AG10803 (cell line): Measurements from ENCODE around the gene ZDBF2.
A peak's percentile ranks its signal among the peaks of the same experiment; 100 is the strongest.
"Not testable (repeated sequence)": the region's sequence is repeated elsewhere in the genome, so short reads cannot be mapped to it uniquely, and the experiment has no call there.

Source experiments
- DNase-seq: peaks from one replicate; pipeline ENCODE4 v3.0.0; 2010; ENCODE audit warnings: low read depth
- H3K4me3 ChIP-seq: 2 replicates; pipeline ENCODE4 v1.5.1; 2011; ENCODE audit warnings: mild to moderate bottlenecking, low read length, control low read depth
- CTCF ChIP-seq: conservative IDR thresholded peaks from 2 replicates; pipeline ENCODE4 v1.5.1; 2011; ENCODE audit warnings: mild to moderate bottlenecking, low read length, control low read depth, inconsistent platforms

The ZDBF2 gene

GRCh38 chr2:206289391-206289790 is 14.9 kb downstream of the ZDBF2 start:
- no peak for DNase-seq

GRCh38 chr2:206296128-206296527 is 21.7 kb downstream of the ZDBF2 start:
- TF ChIP-seq CTCF = no peak
- peak; percentile 3 for DNase-seq
- H3K4me3 ChIP-seq = no peak overlapping the region

More at GRCh38 chr2:206289391-206289790, 14.9 kb downstream of the ZDBF2 start:
- no peak overlapping the region for H3K4me3 ChIP-seq
- no peak for TF ChIP-seq CTCF

- not testable (repeated sequence) for DNase-seq, H3K4me3 ChIP-seq
These were observed 25.1 kb downstream of the ZDBF2 start for GRCh38 chr2:206299608-206300007.

- H3K4me3 ChIP-seq = no peak overlapping the region
- no peak for TF ChIP-seq CTCF
- no peak for DNase-seq
These were observed 31.2 kb downstream of the ZDBF2 start for GRCh38 chr2:206305523-206306245.

- no peak for DNase-seq
- H3K4me3 ChIP-seq = no peak overlapping the region
- TF ChIP-seq CTCF = no peak
These were observed 36.6 kb downstream of the ZDBF2 start for GRCh38 chr2:206311026-206311425.

- no peak overlapping the region for H3K4me3 ChIP-seq
- DNase-seq = no peak
- TF ChIP-seq CTCF = no peak
These were observed 41.7 kb downstream of the ZDBF2 start for GRCh38 chr2:206316141-206316540.

- no peak for TF ChIP-seq CTCF
- no peak overlapping the region for H3K4me3 ChIP-seq
- DNase-seq = no peak
These were observed 48.6 kb downstream of the ZDBF2 start for GRCh38 chr2:206323033-206323432.
